ENCODE results near the gene UROS. TPM values are rescaled to one million over a fixed set of nuclear protein-coding genes. Genes with fewer than 3 reads are reported as not detected.

UROS gene
- total and polyA plus RNA-seq, 10 of the 15 experiments (the other 5 are each of a cell fraction or from before 2014, with no cell fraction given), result 4.3 to 112 (median 64.5) TPM

DNA sequence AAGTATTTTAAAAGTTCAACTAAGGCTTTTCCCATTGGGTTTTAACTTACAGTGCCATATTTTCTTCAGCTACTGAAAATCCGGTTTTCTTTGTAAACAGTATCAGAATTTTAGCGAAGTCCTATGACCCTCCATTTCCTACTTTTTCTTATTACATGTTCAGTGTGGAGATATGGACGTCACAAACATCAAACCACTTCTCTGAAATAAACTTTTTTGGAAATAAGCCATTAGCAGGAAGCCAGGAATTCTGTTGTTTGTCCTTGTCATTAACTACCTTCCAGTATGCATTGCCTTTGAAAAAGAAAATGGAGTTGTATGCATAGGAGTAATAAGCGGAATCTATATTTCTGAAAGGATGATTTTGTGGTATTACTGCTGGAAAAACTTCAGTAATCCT lies 56.5 kb downstream of the UROS start:
- TF ChIP-seq IKZF1 (conservative IDR thresholded peaks at IDR 0.05) (no peak), ZSCAN29 (IDR thresholded peaks at IDR 0.05) (no peak), SRF (IDR thresholded peaks at IDR 0.05; ENCODE audit: low read depth in 2 of 2, low read length in 2 of 2) (no peak), HDGF (IDR thresholded peaks at IDR 0.05) (no peak), TCF12 (IDR thresholded peaks at IDR 0.05; ENCODE audit: low read depth, low read length) (no peak), SMC3 (IDR thresholded peaks at IDR 0.05; ENCODE audit: borderline replicate concordance, low read length) (no peak)
- intact Hi-C loops (cut with micrococcal nuclease; ENCODE audit: unreplicated experiment) (no loop called here), in situ Hi-C loops (cut with MboI) (no loop called here)
- Histone ChIP-seq H4K20me1 (ENCODE audit: control insufficient read depth, insufficient read depth) (no peaks in the 10 kb centered on the region), H3K4me2 (ENCODE audit: control insufficient read depth, insufficient read depth) (no peak overlapping the region), H2AFZ (ENCODE audit: control insufficient read depth, low read depth, low read length) (no peak overlapping the region), H3K27ac (ENCODE audit: control insufficient read depth, insufficient read depth) (no peak overlapping the region), H3K4me3 (no peak overlapping the region), H3K9ac (ENCODE audit: control insufficient read depth, insufficient read depth, low read length) (no peak overlapping the region), H3K4me1 (ENCODE audit: control insufficient read depth, insufficient read depth, low read length) (no peaks in the 10 kb centered on the region), H3K27me3 (replicated peaks in 1 of 2; ENCODE audit: control insufficient read depth in 2 of 2, insufficient read depth in 2 of 2, low read length in 1 of 2) (no peaks in the 10 kb centered on the region), H3K36me3 (ENCODE audit: control insufficient read depth in 2 of 2, insufficient read depth in 2 of 2, low read length in 1 of 2) (peaks cover 5 to 32% of the 10 kb centered on the region in 2 experiments), H3K79me2 (ENCODE audit: control insufficient read depth, insufficient read depth, low read length) (no peaks in the 10 kb centered on the region), H3K9me3 (replicated peaks; ENCODE audit: control insufficient read depth, insufficient read depth, low read length) (no peaks in the 10 kb centered on the region)
- SMC1A ChIA-PET (ENCODE audit: uncharacterized antibody, unreplicated experiment), result no interaction called here
- RAD21 ChIA-PET (ENCODE audit: unreplicated experiment), result no interaction called here
- 86% methylated on average over 4 of the region's 4 CpGs for WGBS (ENCODE audit: insufficient coverage, insufficient replicate concordance, low lambda C conversion rate, missing lambda C conversion rate)
- ATAC-seq, result no peak
- no peak for FAIRE-seq
- CTCF ChIA-PET, result no interaction called here
- POLR2A ChIA-PET, result no interaction called here
- no TSS peak for BruUV-seq (replicated peaks)
- DNase-seq (ENCODE audit: low read depth, low spot score), result no peak

DNA sequence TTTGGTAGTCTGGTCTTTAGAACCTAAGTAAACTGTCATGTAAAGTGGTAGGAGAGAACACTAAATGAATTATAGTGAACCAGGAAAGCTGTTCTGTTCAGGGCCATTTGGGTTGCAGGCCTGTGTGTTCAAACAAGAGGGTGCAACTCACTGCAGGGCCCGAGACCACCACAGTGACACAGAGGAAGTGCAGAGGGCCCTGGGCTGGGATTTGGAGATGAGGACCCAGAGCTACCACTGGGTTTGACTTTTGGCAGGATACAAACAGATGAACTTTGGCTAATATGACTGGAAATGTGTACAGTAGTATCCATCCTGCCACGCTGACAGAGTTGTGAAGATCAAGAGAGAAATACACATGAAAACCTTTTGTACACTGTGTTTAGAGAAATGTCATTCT lies 57.2 kb downstream of the UROS start:
- DNase-seq (ENCODE audit: low read depth, low spot score) (no peak), FAIRE-seq (no peak), ATAC-seq (no peak)
- peaks cover 5 to 32% of the 10 kb centered on the region in 2 experiments for H3K36me3 ChIP-seq (ENCODE audit: control insufficient read depth in 2 of 2, insufficient read depth in 2 of 2, low read length in 1 of 2)
- TF ChIP-seq, protein P1, sequence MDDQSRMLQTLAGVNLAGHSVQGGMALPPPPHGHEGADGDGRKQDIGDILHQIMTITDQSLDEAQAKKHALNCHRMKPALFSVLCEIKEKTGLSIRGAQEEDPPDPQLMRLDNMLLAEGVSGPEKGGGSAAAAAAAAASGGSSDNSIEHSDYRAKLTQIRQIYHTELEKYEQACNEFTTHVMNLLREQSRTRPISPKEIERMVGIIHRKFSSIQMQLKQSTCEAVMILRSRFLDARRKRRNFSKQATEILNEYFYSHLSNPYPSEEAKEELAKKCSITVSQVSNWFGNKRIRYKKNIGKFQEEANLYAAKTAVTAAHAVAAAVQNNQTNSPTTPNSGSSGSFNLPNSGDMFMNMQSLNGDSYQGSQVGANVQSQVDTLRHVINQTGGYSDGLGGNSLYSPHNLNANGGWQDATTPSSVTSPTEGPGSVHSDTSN (IDR thresholded peaks at IDR 0.05; ENCODE audit: insufficient replicate concordance, low read depth, low read length), result no peak
- TF ChIP-seq ZNF274 (IDR thresholded peaks at IDR 0.05; ENCODE audit: insufficient read depth, insufficient read length) (no peak), CBFB (IDR thresholded peaks at IDR 0.05; ENCODE audit: low read depth) (no peak)
- TF ChIP-seq, protein P2, sequence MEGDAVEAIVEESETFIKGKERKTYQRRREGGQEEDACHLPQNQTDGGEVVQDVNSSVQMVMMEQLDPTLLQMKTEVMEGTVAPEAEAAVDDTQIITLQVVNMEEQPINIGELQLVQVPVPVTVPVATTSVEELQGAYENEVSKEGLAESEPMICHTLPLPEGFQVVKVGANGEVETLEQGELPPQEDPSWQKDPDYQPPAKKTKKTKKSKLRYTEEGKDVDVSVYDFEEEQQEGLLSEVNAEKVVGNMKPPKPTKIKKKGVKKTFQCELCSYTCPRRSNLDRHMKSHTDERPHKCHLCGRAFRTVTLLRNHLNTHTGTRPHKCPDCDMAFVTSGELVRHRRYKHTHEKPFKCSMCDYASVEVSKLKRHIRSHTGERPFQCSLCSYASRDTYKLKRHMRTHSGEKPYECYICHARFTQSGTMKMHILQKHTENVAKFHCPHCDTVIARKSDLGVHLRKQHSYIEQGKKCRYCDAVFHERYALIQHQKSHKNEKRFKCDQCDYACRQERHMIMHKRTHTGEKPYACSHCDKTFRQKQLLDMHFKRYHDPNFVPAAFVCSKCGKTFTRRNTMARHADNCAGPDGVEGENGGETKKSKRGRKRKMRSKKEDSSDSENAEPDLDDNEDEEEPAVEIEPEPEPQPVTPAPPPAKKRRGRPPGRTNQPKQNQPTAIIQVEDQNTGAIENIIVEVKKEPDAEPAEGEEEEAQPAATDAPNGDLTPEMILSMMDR (IDR thresholded peaks at IDR 0.05 in 2 of 3, conservative IDR thresholded peaks at IDR 0.05 in 1 of 3; ENCODE audit: control insufficient read depth in 2 of 3, extremely low read depth in 1 of 3, insufficient read depth in 1 of 3, low read depth in 3 of 3, low read length in 3 of 3), result no peak
- no peak overlapping the region for H2AFZ ChIP-seq (ENCODE audit: control insufficient read depth, low read depth, low read length)
- in situ Hi-C loops (cut with MboI), result no loop called here
- CTCF ChIA-PET, result interaction anchor here (1.4 kb wide), 1 partner anchor 9 kb away, joined by 4 read pairs; no protein-coding TSS in a partner anchor
- RAD21 ChIA-PET (ENCODE audit: unreplicated experiment), result no interaction called here
- no peaks in the 10 kb centered on the region for H3K27me3 ChIP-seq (replicated peaks in 1 of 2; ENCODE audit: control insufficient read depth in 2 of 2, insufficient read depth in 2 of 2, low read length in 1 of 2)
- no peaks in the 10 kb centered on the region for H4K20me1 ChIP-seq (ENCODE audit: control insufficient read depth, insufficient read depth)
- SMC1A ChIA-PET (ENCODE audit: uncharacterized antibody, unreplicated experiment), result interaction anchor here (1.1 to 1.3 kb wide), 2 partner anchors 10 to 55 kb away, joined by 4 read pairs; no protein-coding TSS in a partner anchor
- 97% methylated on average over 2 of the region's 2 CpGs for WGBS (ENCODE audit: insufficient coverage, insufficient replicate concordance, low lambda C conversion rate, missing lambda C conversion rate)
- no peaks in the 10 kb centered on the region for H3K4me1 ChIP-seq (ENCODE audit: control insufficient read depth, insufficient read depth, low read length)
- H3K9me3 ChIP-seq (replicated peaks; ENCODE audit: control insufficient read depth, insufficient read depth, low read length), result no peaks in the 10 kb centered on the region
- H3K79me2 ChIP-seq (ENCODE audit: control insufficient read depth, insufficient read depth, low read length), result no peaks in the 10 kb centered on the region
- POLR2A ChIA-PET, result no interaction called here
- H3K27ac ChIP-seq (ENCODE audit: control insufficient read depth, insufficient read depth), result no peak overlapping the region
- BruUV-seq (replicated peaks), result no TSS peak
- no peak overlapping the region for H3K4me2 ChIP-seq (ENCODE audit: control insufficient read depth, insufficient read depth)
- intact Hi-C loops (cut with micrococcal nuclease; ENCODE audit: unreplicated experiment), result no loop called here
- H3K4me3 ChIP-seq, result no peak overlapping the region
- H3K9ac ChIP-seq (ENCODE audit: control insufficient read depth, insufficient read depth, low read length), result no peak overlapping the region

All from GM12878 (cell line).